Fibroblast of lung (primary cell): ENCODE measurements around the gene SLITRK6. TPM values are rescaled to one million over a fixed set of nuclear protein-coding genes. Genes with fewer than 3 reads are reported as not detected.

Experiments used
- DNase-seq, 2 donors: peaks; one replicate each; pipeline versions ENCODE4 v3.0.0 to v3.0.0-alpha.2; 2010; ENCODE audit warnings: low read depth in 2 of 2
- H2AFZ ChIP-seq: 2 replicates; pipeline ENCODE4 v1.5.1; 2012; ENCODE audit warnings: low read length, control low read depth, inconsistent platforms
- H3K27ac ChIP-seq: 2 replicates; pipeline ENCODE4 v1.5.1; 2011; ENCODE audit warnings: low read length, control low read depth; ENCODE audit not compliant: insufficient read depth
- H3K27me3 ChIP-seq: 2 replicates; pipeline ENCODE4 v1.5.1; 2011; ENCODE audit warnings: mild to moderate bottlenecking, low read length; ENCODE audit not compliant: control insufficient read depth, insufficient read depth
- H3K36me3 ChIP-seq: 2 replicates; pipeline ENCODE4 v1.5.1; 2011; ENCODE audit warnings: low read length; ENCODE audit not compliant: control insufficient read depth, insufficient read depth
- H3K4me1 ChIP-seq: 2 replicates; pipeline ENCODE4 v1.5.1; 2011; ENCODE audit warnings: low read length; ENCODE audit not compliant: control insufficient read depth, insufficient read depth; ENCODE audit errors: extremely low read depth
- H3K4me2 ChIP-seq: 2 replicates; pipeline ENCODE4 v1.5.1; 2011; ENCODE audit warnings: low read length, control low read depth; ENCODE audit not compliant: insufficient read depth; ENCODE audit errors: extremely low read depth
- H3K4me3 ChIP-seq, 4 experiments: fragments of 200-600 bp in 1 of 4; sonication (generic) in 1 of 4; replicated peaks in 1 of 4; 2 replicates each; pipeline ENCODE4 v1.5.1; 2011 to 2016; ENCODE audit warnings: low read length in 4 of 4, low read depth in 3 of 4, mild to moderate bottlenecking in 3 of 4, control low read depth in 2 of 4, inconsistent platforms in 1 of 4, mixed read lengths in 1 of 4; ENCODE audit not compliant: insufficient read depth in 1 of 4; ENCODE audit errors: control extremely low read depth in 1 of 4
- H3K79me2 ChIP-seq: 2 replicates; pipeline ENCODE4 v1.5.1; 2012; ENCODE audit warnings: mild to moderate bottlenecking, low read length, inconsistent platforms; ENCODE audit not compliant: control insufficient read depth, insufficient read depth
- H3K9ac ChIP-seq: 2 replicates; pipeline ENCODE4 v1.5.1; 2011; ENCODE audit warnings: mild to moderate bottlenecking, low read length, control low read depth; ENCODE audit not compliant: insufficient read depth
- H3K9me3 ChIP-seq: 2 replicates; pipeline ENCODE4 v1.5.1; 2012; ENCODE audit warnings: low read depth, low read length; ENCODE audit not compliant: control insufficient read depth, insufficient read depth
- H4K20me1 ChIP-seq: 2 replicates; pipeline ENCODE4 v1.5.1; 2011; ENCODE audit warnings: low read length; ENCODE audit not compliant: control insufficient read depth, insufficient read depth; ENCODE audit errors: extremely low read depth
- EZH2 ChIP-seq: IDR thresholded peaks from 2 replicates; pipeline ENCODE4 v1.5.1; 2012; ENCODE audit warnings: low read length, control low read depth, mild to moderate bottlenecking; ENCODE audit errors: missing control alignments
- polyA plus RNA-seq, 2 donors: library from polyadenylated mRNA; depleted of rRNA in 1 of 2; stranded (reverse) in 1 of 2; unstranded in 1 of 2; fragments of >200 nt; gene quantifications; 2 replicates each; pipeline ENCODE4 v1.2.1, GENCODE V29; 2011 to 2012; ENCODE audit warnings: missing spikeins in 1 of 2
- total RNA-seq: library from RNA; depleted of rRNA; stranded (reverse); fragments of >200 nt; gene quantifications from 2 replicates; pipeline ENCODE4 v1.2.1, GENCODE V29; 2014
- TF ChIP-seq, protein P1 (sequence below), 2 donors: IDR thresholded peaks in 1 of 2; conservative IDR thresholded peaks in 1 of 2; 1 replicate in 1 of 2; 2 replicates in 1 of 2; pipeline ENCODE4 v1.5.1; 2011 to 2012; ENCODE audit warnings: low read length in 2 of 2, control low read depth in 1 of 2, inconsistent platforms in 1 of 2, low read depth in 1 of 2, mild to moderate bottlenecking in 1 of 2

Gene SLITRK6
- total and polyA plus RNA-seq, 2 donors (not counting 1 experiment from before 2014, with no cell fraction given), result 3.3 to 39.5 TPM

GRCh38 chr13:85812282-85812681 lies 13.1 kb upstream of the SLITRK6 start:
- Histone ChIP-seq H3K9me3 (no peaks in the 10 kb centered on the region), H4K20me1 (no peaks in the 10 kb centered on the region), H3K4me3 (no peak overlapping the region), H3K36me3 (no peaks in the 10 kb centered on the region), H3K27me3 (no peaks in the 10 kb centered on the region), H3K79me2 (no peaks in the 10 kb centered on the region), H3K9ac (no peak overlapping the region), H3K27ac (no peak overlapping the region), H3K4me1 (no peaks in the 10 kb centered on the region), H3K4me2 (no peak overlapping the region), H2AFZ (no peak overlapping the region)
- DNase-seq, result no peak
- TF ChIP-seq, protein P1, sequence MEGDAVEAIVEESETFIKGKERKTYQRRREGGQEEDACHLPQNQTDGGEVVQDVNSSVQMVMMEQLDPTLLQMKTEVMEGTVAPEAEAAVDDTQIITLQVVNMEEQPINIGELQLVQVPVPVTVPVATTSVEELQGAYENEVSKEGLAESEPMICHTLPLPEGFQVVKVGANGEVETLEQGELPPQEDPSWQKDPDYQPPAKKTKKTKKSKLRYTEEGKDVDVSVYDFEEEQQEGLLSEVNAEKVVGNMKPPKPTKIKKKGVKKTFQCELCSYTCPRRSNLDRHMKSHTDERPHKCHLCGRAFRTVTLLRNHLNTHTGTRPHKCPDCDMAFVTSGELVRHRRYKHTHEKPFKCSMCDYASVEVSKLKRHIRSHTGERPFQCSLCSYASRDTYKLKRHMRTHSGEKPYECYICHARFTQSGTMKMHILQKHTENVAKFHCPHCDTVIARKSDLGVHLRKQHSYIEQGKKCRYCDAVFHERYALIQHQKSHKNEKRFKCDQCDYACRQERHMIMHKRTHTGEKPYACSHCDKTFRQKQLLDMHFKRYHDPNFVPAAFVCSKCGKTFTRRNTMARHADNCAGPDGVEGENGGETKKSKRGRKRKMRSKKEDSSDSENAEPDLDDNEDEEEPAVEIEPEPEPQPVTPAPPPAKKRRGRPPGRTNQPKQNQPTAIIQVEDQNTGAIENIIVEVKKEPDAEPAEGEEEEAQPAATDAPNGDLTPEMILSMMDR (conservative IDR thresholded peaks at IDR 0.05 in 1 of 2, IDR thresholded peaks at IDR 0.05 in 1 of 2; ENCODE audit: low read depth in 1 of 2, low read length in 2 of 2), result no peak
- TF ChIP-seq EZH2, result no peak

GRCh38 chr13:85808811-85809210 lies 9.6 kb upstream of the SLITRK6 start:
- H3K79me2 ChIP-seq, result no peaks in the 10 kb centered on the region
- TF ChIP-seq EZH2, result no peak
- TF ChIP-seq, protein P1 (conservative IDR thresholded peaks at IDR 0.05 in 1 of 2, IDR thresholded peaks at IDR 0.05 in 1 of 2; ENCODE audit: low read depth in 1 of 2, low read length in 2 of 2), result no peak
- no peak overlapping the region for H2AFZ ChIP-seq
- no peak overlapping the region for H3K4me2 ChIP-seq
- H3K27me3 ChIP-seq, result no peaks in the 10 kb centered on the region
- no peaks in the 10 kb centered on the region for H3K9me3 ChIP-seq
- no peak for DNase-seq
- H3K36me3 ChIP-seq, result no peaks in the 10 kb centered on the region
- no peak overlapping the region for H3K9ac ChIP-seq
- H4K20me1 ChIP-seq, result no peaks in the 10 kb centered on the region
- H3K27ac ChIP-seq, result no peak overlapping the region
- no peaks in the 10 kb centered on the region for H3K4me1 ChIP-seq
- no peak overlapping the region for H3K4me3 ChIP-seq

DNA sequence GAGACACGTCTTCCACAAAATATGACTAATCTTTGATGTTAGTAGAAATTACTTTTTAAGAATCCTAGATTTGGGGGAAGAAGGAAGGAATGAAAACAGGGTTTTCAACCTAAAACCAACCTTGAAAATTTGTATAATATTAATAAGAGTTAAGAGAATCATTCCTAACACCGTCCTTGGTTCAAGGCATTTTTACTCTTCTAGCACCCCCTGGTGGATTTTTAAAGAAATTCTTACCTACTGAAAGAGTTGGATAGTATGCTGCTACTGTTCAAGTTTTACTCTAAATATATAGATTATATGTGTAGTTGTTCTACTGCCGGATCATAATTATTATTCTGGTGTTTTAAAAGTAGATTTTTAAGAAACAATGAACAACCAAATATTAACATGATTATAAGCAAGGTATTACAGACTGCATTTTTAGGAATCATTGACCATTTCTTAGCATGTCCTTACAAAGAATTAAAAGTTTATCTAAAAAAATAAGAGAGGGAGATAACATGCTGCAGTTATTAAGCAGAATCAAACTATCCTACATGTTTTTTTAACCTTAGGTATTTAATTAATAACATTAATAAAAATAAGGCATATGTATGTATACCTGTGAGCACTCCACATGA lies 7.4 kb upstream of the SLITRK6 start:
- DNase-seq, result peak; percentile 30 to 85
- no peaks in the 10 kb centered on the region for H4K20me1 ChIP-seq
- H3K27me3 ChIP-seq, result no peaks in the 10 kb centered on the region

More for the DNA sequence above, 7.4 kb upstream of the SLITRK6 start:
- Histone ChIP-seq H3K27ac (no peak overlapping the region), H3K9ac (no peak overlapping the region), H3K4me3 (no peak overlapping the region), H3K79me2 (no peaks in the 10 kb centered on the region), H3K36me3 (no peaks in the 10 kb centered on the region), H3K9me3 (no peaks in the 10 kb centered on the region), H3K4me1 (no peaks in the 10 kb centered on the region), H3K4me2 (no peak overlapping the region), H2AFZ (no peak overlapping the region)
- no peak for TF ChIP-seq EZH2
- TF ChIP-seq, protein P1 (conservative IDR thresholded peaks at IDR 0.05 in 1 of 2, IDR thresholded peaks at IDR 0.05 in 1 of 2; ENCODE audit: low read depth in 1 of 2, low read length in 2 of 2), result peak; percentile 32 to 38
